Fibroblast of villous mesenchyme (primary cell): ENCODE results near the gene TOMM6. TPM values are rescaled to one million over a fixed set of nuclear protein-coding genes. Genes with fewer than 3 reads are reported as not detected.

Experiments
- DNase-seq: peaks from one replicate; pipeline ENCODE4 v3.0.0-alpha.2; 2010; ENCODE audit warnings: low read depth
- H3K4me3 ChIP-seq: 2 replicates; pipeline ENCODE4 v1.5.1; 2011; ENCODE audit warnings: low read depth, mild to moderate bottlenecking, low read length
- total RNA-seq: library from RNA; depleted of rRNA; stranded (reverse); fragments of >200 nt; gene quantifications from 2 replicates; pipeline ENCODE4 v1.2.3, GENCODE V29; 2012
- TF ChIP-seq, protein P1 (sequence below): IDR thresholded peaks from 2 replicates; pipeline ENCODE4 v1.5.1; 2012; ENCODE audit warnings: low read depth, mild to moderate bottlenecking, low read length; ENCODE audit not compliant: insufficient read depth

TOMM6 gene
- total RNA-seq, 1 donor = 70.0 TPM

- H3K4me3 ChIP-seq = no peak overlapping the region
- TF ChIP-seq, protein P1, sequence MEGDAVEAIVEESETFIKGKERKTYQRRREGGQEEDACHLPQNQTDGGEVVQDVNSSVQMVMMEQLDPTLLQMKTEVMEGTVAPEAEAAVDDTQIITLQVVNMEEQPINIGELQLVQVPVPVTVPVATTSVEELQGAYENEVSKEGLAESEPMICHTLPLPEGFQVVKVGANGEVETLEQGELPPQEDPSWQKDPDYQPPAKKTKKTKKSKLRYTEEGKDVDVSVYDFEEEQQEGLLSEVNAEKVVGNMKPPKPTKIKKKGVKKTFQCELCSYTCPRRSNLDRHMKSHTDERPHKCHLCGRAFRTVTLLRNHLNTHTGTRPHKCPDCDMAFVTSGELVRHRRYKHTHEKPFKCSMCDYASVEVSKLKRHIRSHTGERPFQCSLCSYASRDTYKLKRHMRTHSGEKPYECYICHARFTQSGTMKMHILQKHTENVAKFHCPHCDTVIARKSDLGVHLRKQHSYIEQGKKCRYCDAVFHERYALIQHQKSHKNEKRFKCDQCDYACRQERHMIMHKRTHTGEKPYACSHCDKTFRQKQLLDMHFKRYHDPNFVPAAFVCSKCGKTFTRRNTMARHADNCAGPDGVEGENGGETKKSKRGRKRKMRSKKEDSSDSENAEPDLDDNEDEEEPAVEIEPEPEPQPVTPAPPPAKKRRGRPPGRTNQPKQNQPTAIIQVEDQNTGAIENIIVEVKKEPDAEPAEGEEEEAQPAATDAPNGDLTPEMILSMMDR = no peak
- no peak for DNase-seq
Observed at GRCh38 chr6:41823178-41823577, 35.7 kb downstream of the TOMM6 start.

DNA sequence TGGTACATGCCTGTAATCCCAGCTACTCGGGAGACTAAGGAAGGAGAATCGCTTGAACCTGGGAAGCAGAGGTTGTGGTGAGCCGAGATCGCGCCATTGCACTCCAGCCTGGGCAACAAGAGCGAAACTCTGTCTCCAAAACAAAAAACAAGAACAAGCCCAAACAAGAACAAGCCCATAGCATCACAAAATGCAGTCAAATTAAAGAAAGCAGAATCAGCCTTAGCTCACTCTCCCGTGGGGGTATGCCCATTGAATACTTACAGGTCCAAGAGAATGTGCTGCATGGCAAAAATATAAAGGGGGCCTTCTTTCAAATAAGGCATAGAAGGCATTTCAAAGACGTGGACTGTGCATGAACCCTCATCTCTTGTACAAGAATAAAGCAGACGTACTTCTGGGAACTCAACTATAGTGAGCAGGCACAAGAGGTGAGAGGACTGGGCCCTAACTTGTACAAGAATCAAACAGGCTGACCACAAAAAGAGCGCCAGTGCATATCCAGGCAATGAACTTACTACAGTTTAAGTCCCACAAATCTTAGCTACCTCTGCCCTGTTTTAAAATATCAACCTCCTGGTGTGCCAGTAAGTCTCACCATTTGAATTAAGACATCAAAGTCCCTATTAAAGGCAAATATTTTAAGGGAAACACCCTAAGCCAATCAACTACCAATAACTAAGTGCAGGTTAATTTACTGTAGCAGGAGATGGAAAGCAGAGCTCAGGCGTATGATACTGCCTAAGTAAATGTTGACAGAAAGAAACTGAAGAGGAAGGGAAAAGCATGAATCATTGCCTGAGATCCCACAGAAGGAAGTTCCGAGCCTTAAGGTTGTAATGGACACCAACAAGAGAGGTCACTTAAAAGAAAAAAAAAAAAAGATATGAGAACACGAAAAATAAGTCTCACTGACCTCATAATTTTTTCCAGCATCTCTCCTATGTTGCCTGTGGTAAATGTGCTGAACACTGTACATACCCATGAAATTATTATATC is 37.4 kb downstream of the TOMM6 start:
- DNase-seq = peak; percentile 11
- TF ChIP-seq, protein P1 = no peak
- no peak overlapping the region for H3K4me3 ChIP-seq

GRCh38 chr6:41826343-41827022 is 39.0 kb downstream of the TOMM6 start:
- TF ChIP-seq, protein P1 = no peak
- H3K4me3 ChIP-seq = no peak overlapping the region
- DNase-seq = no peak

- H3K4me3 ChIP-seq = no peak overlapping the region
- no peak for DNase-seq
- TF ChIP-seq, protein P1 = no peak
Observed at GRCh38 chr6:41832263-41832662, 44.8 kb downstream of the TOMM6 start.

- TF ChIP-seq, protein P1 = no peak
- DNase-seq = peak; percentile 35
Observed at GRCh38 chr6:41836022-41836659, 48.6 kb downstream of the TOMM6 start.

DNA sequence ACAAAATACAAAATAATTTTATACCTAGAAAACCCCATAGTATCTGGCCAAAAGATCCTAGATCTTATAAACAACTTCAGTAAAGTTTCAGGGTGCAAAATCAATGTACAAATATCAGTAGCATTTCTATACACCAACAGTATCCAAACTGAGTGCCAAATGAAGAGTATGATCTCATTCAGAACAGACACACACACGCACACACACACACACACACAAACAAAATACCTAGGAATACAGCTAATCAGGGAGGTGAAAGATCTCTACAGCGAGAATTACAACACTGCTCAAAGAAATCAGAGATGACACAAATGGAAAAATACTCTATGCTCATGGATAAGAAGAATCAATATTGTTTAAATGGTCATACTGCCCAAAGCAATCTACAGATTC is 49.2 kb downstream of the TOMM6 start:
- no peak overlapping the region for H3K4me3 ChIP-seq
- TF ChIP-seq, protein P1 = no peak
- peak; percentile 18 for DNase-seq

More at GRCh38 chr6:41836022-41836659, 48.6 kb downstream of the TOMM6 start:
- no peak overlapping the region for H3K4me3 ChIP-seq
